HuH-7 (cell line): Measurements from ENCODE around the gene MYO5B.
"Not testable (repeated sequence)": the region's sequence is repeated elsewhere in the genome, so short reads cannot be mapped to it uniquely, and the experiment has no call there.

ENCODE experiments used
- DNase-seq: peaks from one replicate; pipeline ENCODE4 v3.0.0; 2011; ENCODE audit warnings: low spot score

Gene MYO5B

DNA sequence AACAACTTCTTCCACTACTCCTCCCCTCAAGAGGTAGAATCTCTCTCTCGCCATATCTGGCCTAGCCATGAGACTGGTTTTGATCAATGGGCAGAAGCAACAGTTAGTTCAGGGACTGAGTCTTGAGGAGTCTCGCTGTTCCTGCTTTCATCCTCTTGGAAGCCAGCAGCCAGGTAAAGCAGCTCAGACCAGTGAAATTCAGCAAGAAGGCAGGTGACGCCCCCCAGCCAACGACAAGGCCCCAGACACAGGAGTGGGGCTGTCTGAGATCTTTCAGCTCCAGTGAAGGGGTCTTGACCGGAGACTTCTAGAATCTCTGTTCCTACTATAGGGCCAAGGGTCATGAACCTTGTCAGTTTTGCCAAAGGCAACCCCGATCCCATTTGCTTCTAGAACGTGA lies 341.9 kb downstream of the MYO5B start:
- DNase-seq, result no peak

- no peak for DNase-seq
These were observed 343.3 kb downstream of the MYO5B start for GRCh38 chr18:49851624-49852023.

- no peak for DNase-seq
These were observed 344.3 kb downstream of the MYO5B start for GRCh38 chr18:49850636-49851035.

DNA sequence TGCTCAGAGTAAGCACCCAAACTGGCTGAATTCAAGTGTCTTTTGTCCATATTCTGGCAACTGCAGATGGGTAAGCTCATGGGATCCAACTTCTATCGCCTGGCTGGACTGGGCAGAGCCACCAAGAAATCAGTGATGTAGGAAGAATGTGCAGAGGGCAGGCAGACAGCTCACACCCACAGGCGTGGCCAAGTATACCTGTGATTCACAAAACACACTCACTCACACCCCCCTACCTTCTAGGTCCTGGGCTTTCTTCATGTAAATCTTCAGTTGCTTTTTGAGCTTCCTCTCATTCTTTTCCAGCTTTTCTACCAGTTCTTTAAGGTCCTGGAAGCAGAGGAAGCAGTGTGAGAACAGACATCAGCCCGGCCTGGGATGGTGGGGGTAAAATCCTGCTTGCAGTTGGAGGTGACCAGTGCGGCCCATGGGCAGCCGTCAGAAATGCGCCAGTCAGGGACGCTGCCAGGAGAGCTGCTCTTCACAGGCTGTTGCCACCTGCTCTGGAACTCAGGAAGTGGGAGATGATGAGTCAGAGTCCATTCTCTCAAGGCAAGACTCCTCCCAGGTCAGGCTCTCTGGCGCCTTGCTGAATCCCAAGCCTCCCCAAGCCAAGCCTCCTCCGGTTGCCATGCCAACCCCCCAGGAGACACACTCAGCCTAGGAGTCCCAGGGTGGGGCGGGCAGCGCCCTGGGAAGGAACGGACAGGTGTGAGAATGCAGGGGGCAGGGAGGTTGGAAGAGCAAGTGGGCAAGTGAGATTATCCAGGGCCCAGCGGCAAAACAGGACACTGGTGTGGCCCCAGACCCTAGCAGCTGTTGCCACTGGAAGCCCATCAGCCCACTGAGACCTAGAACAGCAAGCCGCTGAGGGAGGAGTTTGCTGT lies 345.4 kb downstream of the MYO5B start:
- DNase-seq, result no peak

DNA sequence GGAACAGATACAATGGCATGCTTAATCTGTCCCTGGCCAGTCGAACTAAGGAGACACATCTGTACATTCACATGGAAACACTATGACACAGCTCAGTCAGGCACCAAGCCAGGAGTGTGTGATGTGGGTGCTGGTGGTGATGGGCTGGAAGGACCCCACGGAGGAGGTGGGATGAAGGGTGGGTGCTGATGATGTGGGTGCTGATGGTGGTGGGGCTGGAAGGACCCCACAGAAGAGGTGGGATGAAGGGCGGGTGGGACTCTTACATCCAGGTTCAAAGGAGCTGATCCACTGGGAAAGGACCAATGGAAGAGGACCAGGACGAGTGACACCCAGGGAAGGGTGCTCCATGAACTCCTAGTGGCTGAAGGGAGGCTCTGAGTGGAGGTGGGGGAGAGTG lies 346.8 kb downstream of the MYO5B start:
- no peak for DNase-seq

DNA sequence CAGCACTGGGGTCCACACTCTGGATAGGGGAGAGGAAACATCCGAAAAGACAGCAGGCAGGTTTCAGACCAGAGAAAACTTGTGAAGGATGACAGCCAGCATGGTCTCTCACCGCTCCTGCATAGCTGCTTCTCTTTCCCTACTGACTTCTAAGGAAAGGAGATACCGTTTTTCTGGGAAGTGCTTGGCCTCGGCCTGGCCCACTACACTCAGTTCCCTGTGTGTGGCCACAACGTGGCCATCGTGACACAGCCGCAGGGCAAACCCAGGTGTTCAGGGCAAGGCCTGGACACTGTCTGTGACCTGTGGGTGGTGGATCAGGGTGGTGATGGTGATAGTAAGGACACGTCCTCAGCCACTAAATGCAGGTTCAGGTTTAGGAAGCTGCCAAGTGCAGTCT lies 347.4 kb downstream of the MYO5B start:
- no peak for DNase-seq

DNA sequence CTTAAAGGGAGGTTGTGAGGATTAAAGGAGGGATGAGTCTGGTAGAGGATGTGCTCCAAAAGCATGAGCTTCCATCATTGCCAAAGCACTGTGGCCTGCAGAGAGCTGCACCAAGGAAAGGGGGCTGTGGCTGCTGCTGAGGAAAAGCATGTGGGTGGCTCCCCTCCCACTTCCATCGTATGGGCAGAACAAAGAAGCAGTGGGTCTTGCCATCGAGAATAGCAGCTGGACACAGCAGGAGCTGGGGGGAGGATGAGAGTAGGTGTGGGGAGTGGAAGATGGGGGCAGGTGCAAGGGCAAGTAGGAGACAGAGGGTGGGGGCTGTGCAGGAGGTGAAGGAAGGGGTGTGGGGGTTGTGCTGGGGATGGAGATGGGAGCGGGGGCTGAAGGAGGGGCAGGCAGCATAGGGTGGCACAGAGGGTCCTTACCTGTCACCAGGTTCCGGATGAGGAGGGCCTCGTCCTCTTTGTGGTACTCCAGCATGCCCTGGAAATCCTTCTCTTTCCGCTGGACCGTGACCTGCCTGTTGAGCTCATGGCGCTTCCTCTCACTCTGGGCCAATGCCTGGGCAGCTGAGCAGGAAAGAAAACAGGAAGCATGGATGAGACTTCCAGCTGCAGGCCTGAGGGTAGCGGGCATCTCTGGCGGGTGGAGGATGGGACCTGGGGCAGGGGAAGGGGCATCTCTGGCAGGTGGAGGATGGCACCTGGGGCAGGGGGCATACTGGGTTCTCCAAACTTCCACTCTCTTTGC lies 348.1 kb downstream of the MYO5B start:
- no peak for DNase-seq

DNA sequence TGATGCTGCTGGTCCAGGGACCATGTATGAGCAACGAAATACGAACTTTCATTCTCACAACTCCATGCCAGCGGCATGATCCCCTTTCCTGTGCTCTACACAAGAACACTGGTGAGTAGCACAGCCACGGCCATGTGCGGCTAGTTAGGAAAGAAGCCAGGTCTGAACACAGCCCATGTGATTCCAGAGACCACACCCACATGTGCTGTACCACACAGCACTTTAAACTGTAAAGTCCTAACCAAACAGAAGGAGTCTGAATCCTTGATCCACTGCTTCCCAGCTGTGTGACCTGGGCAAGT lies 348.6 kb downstream of the MYO5B start:
- DNase-seq, result no peak

DNA sequence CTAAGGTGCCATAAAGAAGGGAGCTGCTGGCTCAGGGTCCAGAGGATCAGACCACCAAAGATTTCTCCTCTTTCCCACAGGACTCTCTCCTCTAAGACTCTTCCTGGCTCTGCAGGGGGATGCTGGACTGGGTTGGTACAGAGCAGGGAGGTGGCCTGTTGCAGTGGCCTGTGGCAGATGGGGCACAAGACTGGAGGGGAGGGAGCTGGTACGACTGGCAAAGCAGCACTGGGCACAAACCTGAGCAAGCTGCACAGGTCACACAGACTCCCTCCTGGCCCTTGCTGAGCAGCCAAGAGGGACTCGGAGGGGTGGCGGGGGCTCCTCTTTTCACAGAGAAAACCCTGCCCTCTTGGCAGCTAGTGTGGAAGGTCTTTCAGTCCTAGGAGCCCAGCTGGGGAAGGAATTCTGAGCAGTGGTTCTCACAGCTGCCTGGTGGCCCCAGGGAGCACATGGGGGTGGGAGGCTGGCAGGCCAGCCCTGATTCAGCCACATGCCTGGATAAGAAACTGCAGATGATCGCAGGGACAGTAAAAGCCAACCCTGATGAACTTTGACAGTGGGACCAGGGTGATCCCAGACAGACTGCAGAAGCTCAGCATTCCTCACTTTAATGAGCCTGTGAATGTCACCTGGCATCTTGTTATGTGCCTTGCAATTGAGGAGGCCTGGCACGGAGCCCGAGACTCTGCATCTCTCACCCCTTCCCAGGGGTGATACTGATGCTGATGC lies 349.2 kb downstream of the MYO5B start:
- no peak for DNase-seq

GRCh38 chr18:49844903-49845302 lies 350.0 kb downstream of the MYO5B start:
- no peak for DNase-seq

GRCh38 chr18:49843778-49844625 lies 350.9 kb downstream of the MYO5B start:
- DNase-seq, result no peak

DNA sequence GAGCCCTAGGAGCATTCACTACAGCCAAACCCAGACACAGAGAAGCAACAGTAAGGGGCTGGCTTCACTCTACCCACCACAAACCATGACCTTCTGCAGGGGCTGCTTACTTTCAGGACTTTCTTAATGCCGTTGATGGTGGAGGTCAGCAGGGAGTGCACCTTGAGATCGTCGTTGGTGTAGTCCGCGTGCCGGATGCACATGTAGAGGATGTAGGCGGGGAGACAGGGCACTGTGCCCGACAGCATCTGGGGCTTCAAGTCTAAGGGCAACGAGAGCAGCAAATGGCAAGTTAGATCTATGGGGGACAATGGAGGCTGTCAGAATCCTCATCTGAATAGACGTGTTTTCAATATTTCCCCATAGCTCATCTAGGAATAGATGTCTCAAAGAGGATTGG lies 351.8 kb downstream of the MYO5B start:
- no peak for DNase-seq

DNA sequence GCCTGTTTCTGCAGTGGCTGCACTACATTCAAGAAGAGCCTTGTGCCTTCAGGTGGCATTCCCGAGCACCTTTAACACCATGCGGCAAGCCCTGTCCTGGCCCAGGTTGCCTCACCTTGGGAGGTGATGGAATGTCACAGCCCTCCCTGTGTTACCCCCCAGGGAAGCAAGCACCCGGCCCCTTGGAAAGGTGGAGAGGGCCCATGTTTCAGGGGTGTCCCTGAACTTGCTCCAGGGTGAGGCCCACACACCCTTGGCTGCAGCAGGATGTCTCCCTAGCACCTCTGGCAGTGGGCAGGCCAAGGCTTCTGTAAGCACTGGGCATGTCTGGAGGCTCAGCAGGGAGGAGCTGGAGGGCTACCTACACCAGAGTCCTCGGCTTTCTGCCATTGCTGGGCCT lies 352.3 kb downstream of the MYO5B start:
- no peak for DNase-seq

DNA sequence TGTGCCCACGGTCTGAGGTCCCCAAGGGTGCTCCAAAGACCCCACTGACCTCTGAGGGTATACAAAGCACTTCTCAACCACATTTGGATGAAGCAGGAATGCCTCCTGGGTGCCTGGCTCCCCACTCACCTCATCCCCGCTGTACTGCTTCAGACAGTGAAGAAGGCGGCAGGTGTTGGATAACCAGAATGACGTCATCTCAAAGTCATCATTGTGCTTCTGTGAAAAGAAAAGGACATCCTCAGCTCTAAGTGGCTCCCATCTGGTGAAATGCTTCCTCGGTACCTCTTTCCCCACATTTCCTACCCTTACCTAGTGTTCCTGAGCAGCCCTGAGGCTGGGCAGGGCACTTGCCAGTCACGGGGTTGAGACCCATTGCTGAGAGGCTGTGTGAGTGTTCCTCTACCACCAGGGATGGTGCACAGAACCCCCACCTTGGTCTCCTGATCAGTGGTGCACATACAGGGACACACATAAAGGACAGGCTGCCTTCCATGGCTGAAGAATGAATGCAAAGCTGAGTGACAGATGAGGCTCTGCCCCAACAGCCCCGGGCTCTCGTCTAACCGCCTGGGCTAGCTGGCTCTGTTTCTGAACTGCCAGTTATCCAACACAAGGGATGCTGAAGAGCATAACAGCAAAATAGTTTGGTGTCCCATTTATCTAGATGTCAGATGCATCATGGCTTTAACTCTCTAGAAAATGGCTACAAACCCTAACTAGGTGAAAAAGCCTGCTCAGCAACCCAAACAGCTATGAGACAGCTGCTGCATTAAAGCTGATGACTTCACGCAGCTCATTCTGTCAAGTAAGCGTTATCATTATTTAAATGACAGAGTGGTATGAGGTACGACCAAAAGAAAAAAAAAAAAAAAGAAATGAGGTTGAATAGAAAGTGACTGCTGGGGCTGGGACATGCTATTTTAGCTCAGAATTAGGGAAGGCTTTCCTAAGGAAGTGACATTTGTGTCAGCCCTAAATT lies 353.4 kb downstream of the MYO5B start:
- DNase-seq, result no peak

DNA sequence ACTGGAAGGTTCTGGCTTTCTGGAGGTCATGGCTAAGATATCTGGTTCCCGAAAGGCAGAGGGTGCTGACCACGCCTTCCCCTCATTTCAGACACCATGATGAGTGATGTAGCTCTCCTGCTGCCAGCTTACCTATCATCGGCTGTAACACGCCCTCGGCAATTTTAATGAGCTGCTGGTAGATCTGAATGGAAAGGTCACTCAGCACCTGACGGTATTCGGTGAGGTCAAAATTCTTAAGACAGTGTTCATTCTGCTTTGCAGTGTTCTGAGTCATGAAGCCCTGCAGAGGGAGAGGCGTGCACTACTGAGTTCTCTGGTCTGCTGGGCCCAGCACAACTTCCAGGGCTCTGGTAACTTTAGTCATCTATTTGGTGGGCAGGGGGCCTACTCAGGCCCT lies 355.9 kb downstream of the MYO5B start:
- no peak for DNase-seq

DNA sequence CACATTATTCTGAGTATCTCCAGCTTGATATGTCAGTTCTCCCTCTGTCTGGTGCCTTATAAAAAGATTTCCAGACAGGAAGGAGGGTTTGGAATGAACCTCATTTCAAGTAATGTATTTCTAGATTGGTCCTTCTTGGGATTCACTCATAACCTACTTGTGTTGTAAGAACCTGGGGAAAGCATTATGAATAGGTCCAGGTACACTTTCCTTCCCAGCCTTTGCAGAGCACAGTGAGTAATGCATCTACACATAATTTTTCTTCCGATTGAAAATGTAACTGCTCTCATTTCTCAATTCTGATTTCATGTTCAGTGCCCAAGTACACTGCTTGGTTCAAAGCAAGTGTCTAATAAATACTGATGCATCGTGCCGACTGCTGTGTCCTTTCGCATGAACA lies 356.6 kb downstream of the MYO5B start:
- DNase-seq, result no peak

DNA sequence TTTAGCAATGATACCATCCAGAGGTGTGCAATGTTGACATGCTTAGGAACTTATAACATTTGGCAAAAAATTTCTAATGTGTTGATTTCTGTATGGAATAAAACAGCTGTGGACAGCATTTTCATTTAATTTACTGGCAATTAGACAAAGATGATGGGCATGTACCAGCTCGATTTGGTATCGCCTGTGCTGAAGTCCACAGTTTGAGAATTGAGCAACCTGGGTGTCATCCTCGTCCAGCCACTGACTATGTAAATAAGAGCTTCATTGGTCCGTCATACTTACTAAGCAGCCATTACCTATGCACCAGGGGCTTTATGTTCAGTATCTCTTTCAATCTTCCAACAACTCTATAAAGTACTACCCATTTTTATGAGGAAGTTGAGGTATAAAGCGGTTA lies 357.1 kb downstream of the MYO5B start:
- no peak for DNase-seq

DNA sequence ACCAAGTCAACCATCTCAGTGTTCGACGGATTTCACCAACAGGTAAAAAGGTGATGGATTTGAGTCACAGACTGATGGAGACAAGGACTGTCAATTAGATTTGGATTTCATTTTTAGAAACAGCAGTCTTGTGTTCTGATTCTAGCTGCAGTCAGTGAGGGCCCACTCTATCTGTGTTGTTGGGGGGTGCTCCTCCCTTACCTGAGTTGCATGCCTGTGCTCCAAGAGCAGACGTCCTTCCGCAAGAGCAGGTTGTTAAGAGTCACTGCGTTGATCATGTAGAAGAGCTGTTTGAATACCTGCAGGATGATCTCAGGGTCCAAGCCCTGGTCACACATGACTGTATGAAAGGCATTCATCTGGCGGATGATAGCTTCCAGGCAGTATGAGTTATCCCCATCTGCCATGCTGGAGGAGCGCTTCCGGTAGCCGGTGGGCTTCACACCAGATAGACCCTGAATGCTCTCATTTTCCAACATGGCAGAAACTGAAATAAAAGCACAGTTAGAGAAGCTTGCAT lies 357.6 kb downstream of the MYO5B start:
- not testable (repeated sequence) for DNase-seq

DNA sequence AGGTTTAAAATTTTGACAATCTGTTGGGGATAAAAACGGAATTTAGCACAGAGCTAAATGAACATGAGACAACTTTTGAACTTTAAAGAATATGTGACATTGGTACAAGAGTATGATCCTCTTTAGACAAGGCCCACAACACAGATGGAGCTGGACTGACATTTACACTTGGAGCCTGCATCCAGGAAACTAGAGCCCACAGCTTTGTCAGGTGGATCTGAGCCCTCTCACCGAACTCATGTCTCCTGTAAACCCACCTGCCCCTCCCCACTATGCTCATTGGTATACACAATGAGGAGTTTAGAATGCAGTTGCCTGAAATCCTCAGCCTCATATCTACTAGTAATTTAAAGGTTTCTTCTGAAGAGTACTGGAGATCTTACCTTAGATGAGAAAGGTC lies 359.5 kb downstream of the MYO5B start:
- no peak for DNase-seq

DNA sequence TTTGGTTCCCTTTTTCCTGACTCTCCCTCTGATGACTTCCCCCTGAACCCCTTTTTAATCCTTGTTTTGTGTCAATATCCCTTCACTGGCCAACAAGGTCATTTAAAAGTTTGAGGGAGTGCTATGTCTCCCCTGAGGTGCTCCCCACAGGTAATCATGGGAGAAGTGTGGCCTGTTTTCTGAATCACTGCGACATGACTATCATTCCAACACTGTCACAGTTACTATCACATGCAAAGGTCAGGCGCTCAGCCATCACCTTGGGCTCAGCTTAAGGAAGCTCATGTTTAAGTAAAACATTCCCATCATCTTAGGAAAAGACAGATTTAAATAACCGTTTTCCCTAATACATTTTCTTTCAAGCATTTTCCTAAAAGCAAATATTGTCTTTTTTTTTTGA lies 360.7 kb downstream of the MYO5B start:
- DNase-seq, result no peak

DNA sequence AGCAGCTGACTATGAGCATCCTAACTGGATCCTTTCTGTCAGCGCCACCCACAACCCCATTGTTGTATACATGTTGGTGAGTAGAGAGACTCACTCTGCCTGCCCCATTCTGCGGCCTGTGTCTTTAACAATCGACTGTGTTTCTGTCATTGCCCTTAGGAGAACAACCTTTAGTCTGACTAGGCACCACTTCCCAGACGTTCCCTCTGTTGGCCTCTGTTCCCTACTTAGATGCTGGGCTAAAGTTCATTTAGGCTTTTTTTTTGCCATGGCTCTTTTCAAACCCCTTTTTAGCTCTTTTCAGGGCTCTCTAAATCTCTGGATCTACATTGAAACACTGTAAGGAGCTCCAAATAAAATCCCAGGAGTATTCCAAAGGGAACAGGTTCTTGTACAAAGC lies 361.1 kb downstream of the MYO5B start:
- no peak for DNase-seq
